ENCODE results near the gene GABRB2.

GABRB2 gene

DNA sequence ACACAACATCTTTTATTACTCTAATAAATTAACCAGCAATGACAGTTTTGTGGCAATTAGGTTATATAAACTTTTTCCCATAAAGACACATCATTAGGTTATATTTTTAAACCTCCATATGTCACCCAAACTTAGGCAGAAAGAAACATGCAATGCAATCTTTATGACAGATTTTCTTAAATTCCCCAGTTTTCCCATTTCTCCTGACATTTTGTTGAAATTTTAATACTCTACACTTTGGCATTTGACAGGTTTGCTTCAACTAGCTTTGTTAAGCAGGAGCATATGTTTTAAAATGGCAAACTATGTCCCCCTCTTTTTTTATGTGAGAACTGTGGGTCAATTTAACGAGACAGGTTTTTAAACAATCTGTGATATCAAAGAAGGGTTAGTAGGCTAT, 155.5 kb downstream of the GABRB2 start:
- DNase-seq (ENCODE audit: low read depth in 2 of 3, low spot score in 1 of 3), result no peak

DNA sequence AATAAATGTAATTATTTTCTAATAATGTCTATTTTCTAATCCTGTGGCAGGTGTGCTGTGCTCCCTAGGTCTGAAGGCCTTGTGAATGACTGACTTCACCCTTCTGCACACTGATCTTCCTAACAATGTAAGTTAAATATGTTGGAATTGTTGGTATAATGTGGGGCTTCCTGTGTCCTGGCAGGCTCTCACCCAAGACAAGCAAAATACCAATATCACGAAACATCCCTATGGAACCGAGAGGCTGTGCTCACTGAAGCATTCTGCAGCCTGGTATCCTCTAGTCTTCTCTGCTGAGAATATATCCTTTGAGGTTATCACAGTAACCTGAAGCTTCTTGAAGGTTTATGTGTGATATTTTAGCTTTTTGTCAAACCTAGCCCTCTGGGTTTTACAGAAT, 159.4 kb downstream of the GABRB2 start:
- DNase-seq (ENCODE audit: low read depth in 2 of 3, low spot score in 1 of 3), result no peak

DNA sequence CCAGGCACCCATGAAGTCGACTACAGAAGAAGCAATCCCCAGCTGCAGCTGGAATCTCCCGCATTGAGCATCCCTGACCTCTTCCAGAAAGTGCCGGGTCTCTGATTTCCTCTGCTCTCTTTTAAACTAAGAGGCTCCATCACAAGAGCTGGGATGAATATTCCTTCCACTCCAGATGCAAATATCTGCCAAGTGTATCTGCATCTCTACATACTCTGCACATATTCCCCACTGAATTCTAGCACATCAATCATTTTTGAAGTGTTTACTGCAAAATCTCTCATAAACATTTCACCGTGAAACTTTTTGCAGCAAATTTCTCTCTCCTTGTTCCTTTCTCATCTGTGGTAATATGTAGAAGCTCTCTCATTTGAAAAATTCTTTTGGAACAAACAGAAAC, 161.5 kb downstream of the GABRB2 start:
- no peak for DNase-seq (ENCODE audit: low read depth in 2 of 3, low spot score in 1 of 3)

DNA sequence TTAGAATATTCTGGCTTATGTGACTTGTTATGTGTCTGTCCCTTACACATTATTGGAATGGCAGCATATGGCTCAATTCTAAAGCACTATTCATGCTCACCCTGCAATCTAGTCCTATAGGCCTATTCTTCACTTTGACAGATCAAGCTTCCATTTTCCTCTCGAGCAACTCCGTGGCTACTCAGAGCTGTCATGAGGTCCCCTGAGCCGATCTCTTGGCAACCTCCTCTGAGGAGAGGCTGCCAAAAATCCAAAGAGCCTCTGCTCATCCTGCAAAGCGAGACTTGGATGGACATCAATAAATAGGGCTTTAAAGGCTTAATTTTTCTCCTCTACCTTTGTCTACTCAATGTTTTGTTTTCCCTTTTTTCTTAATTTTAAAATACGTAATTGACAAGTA, 163.8 kb downstream of the GABRB2 start:
- DNase-seq (ENCODE audit: low read depth in 2 of 3, low spot score in 1 of 3), result no peak

DNA sequence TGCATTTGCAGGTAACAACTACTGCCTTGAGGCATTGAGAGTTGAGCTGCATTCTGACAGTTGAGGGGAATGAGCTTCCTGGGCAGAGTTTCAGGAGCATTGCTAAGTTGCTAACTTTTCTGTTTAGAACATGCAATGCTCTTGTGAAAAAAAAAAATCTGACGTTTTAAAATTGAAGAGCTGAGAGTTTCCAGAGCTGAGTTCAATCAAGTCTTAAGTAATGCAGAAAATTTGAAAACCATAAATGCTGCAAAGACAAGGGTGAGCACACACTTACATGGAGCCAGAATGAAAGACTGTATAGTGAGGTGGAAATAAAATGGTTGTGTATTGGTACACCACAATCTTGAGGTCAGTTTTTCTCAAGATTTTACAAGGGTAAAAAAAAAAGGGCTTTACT, 166.0 kb downstream of the GABRB2 start:
- no peak for DNase-seq (ENCODE audit: low read depth in 2 of 3, low spot score in 1 of 3)

DNA sequence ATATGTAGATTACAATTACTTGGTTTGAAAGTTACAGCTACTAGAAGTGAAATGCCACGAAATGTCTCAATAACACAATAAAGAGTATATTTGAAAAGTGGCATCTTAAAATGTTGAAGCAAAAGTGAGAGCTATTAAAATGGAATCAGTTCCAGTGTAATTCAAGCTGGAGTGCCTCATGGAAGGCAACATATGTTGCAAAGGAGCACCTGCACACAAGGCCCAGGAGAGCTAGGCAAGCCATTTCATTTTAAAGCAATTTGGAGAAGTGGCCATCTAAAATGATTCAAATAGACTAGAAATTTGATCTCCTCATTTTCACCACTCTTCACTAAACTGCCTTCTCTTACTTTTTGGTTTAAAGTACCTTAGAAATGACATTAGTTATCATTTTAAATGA, 167.8 kb downstream of the GABRB2 start:
- no peak for DNase-seq (ENCODE audit: low read depth in 2 of 3, low spot score in 1 of 3)

DNA sequence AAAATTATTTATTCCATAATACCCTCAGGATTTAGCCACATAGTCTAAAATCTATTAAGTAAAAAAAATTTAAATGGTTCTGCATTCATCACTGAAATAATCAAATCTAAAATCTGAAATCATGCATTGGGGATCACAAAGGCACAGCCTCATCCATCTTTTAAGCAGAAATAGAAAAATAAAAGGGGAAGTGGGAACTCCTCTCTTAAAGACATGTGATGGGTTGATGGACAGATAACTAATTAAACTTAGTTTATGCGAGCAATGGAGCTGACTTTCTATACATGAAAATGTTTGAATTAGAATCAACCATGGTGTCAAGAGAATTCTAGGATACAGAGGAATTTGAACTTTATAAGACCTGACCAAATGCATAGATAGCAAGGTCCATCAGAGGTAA, 170.5 kb downstream of the GABRB2 start:
- no peak for DNase-seq (ENCODE audit: low read depth in 2 of 3, low spot score in 1 of 3)

DNA sequence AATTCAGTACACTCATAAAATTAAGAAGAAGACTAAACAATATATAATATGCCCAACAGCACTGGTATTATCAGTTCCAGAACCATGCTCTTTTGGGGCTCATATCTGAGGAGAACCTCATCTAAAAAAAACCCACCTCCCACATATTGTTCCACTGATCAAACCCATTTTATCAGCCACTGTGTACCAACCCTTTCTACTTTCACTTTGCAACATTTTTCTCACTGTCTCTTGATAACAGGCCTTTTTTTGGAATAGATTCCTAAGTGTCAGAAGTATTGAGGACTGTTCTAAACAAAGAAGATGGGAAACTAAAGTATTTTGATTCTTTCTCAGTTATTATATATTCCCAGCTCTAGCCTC, 173.2 kb downstream of the GABRB2 start:
- no peak for DNase-seq (ENCODE audit: low read depth in 2 of 3, low spot score in 1 of 3)

DNA sequence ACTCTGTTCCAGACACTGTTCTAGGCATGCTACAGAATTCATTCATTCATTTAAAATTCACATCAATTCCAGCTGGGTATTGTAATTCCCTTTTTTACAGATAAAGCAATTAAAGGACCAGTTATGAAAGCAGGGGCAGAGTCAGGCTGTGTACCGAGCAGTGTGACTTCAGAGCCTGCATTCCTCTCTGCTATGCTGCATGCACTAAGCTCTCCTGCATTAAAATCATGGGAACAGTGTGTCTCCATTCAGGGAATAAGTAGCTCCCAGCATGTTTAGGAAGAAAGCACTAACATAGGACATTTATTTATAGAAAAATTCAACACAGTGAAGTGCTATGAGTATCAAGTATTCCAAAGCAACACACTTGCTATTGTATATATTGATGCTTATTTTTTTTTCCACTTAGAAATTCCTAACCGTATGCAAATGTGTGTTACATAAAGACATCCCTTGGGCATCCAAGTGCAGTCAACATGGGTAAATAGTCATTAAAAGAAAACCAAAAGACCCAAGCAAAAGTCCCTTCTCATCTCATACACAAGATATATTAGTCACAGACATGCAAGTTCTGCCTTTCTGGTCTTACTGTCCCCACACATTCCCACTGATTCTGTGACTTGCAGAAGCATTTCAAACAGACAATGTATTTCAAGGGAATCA, 173.7 kb downstream of the GABRB2 start:
- DNase-seq (ENCODE audit: low read depth in 2 of 3, low spot score in 1 of 3), result no peak

DNA sequence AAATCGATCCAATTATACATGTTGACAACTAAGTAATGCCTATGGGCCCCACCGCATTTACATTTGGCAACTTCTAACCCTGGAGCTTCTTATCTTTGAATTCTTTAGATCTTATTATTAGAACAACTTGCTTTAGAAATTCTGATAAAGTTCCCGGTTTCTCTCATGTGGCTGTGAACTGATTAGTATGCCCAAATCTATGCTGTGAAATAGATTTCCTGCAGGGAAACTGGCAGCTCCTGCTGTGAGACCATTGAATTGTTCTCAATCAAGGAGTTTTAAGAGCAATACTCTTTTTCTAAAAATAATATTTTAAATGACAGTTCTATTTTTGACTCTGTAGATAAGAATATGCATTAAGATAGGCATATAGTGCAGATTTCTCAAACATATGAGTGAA, 177.5 kb downstream of the GABRB2 start:
- no peak for DNase-seq (ENCODE audit: low read depth in 2 of 3, low spot score in 1 of 3)

DNA sequence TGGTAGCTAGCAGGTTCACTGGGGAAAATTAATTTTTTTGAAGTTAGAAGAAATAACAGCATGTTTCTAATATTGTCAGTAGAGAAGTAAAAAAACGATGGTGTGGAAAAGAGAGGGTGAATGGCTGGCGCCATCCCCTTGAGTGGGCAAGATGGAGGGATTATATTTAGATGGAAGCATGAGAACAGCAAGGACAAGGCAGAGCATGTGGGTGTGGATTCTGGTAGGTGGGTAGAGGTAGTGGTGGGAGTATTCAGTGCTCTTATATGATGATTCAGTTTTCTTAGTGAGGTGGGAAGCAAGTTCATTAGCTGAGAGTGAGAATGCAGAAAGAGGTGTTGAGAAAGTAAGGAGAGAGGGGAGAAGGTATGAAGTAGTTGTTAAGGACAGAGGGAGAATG, 188.1 kb downstream of the GABRB2 start:
- DNase-seq (ENCODE audit: low read depth in 2 of 3, low spot score in 1 of 3), result no peak

DNA sequence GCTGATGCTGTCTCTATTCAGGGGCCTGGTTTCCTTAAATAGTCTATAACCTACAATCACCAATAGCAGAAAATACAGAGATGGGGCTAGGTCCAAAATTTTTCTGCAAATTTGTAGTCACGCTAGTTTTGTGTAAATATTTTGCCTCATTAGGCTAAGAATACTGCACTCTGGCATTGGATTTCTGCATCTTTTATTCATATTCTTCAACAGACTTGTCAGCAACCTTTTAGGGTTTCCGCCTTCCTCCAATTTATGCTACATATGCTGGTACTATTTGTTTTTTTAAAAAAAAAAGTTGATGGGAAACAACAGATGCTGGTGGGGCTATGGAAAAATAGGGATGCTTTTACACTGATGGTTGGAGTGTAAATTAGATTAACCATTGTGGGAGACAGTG, 202.3 kb downstream of the GABRB2 start:
- DNase-seq (ENCODE audit: low read depth in 2 of 3, low spot score in 1 of 3), result no peak

DNA sequence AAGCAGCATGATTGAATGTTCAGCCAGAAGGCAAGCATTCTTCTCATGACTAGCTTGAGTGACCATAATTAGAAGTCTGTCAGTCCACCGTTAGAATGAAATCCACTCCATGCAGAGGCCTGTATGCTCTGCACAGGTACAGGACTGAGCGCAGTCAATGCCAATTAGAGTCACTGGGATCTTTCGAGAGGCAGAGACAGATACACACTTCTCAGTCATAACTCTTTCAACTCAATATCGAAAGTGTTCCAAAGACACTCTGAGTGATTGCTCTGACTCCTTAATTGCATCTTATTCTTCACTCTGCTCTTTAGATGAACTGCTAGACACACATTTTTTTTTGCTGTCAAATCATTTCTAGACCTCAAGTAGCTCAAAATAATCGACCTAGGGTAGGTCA, 203.6 kb downstream of the GABRB2 start:
- DNase-seq (ENCODE audit: low read depth in 2 of 3, low spot score in 1 of 3), result no peak

DNA sequence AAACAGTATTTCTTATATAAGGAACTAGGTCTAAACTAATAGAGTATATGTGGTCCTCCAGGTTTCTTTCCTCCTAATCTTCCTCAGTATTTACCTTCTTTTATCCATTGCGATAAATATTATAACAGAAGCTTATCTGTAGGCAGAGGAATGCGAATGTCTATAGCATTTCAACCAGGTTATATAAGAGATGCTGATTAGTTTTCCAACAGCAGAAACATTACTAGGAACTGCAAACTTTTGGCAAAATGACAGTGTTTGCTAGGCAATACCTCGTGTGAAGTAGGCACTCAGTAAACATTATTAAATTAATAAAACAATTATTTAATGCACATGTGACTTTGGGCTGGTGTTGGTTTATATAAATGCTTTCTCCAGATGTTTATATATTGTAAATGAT, 206.5 kb downstream of the GABRB2 start:
- DNase-seq (ENCODE audit: low read depth in 2 of 3, low spot score in 1 of 3), result no peak

DNA sequence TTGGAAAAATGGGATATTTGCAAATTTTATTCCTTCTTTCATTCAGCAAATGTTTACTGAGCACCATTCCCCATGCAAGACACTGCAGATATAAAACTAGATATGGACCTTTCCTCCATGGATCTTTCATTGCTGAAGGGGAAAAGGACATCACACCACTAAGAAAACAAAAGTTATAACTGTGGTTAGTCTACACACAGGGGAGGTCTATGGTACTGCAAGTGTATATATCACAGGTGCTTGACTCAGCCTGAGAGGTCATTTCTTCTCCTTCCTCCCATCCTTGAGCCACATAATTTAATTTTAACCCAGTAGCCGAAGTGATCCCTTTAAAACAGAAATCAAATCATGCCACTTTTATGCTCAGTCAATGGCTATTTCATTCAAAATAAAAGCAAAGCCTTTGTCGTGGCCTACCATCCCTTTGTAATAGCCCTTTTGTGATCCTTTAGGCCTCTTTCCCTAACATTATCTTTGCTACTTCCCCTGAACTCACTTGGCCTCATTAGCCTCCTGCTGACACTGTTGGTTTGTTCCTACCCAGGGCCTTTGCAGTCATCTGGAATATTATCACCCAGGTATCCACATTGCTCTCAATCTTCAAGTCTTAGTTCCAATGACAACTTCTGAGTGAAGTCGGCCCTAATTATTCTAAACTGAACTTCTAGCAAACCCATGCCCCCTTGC, 213.2 kb downstream of the GABRB2 start:
- no peak for DNase-seq (ENCODE audit: low read depth in 2 of 3, low spot score in 1 of 3)

DNA sequence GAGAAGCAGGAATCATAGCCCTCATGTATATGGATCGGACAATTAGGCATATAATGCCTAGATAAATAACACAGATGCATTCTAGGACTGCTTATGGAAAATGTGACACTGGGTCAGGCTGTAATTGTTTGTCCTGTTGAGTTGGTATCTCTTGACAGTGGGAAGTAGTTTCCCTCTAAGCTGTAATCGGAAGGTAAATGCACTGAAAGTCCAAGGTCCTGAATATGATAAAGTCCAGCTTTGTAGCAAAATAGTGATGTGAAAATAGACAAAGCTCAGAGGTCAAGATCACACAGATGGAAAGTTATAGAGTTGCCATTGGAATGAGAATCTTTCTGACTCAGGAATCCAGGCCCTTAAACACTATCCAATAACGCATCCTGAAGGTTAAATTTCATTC, 214.2 kb downstream of the GABRB2 start:
- DNase-seq (ENCODE audit: low read depth in 2 of 3, low spot score in 1 of 3), result no peak

DNA sequence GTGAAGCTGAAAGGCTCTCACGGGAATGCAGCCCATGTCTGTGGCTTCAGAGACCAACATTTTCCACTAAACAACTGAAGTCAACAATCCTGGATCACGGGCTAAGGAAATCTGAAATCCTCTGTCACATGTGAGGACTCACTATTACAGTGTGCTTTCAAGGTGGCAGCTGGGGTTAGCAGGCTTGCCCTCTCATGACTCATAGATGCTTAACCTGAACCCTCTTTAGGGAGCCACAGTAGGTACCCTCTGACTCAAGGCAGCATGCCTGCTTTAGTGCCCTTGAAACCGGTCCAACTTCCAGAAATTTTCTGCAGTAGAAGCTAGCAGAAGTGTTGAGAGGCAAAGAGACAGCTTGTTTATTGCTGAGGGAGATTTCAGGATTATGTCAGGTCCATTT, 232.5 kb downstream of the GABRB2 start:
- no peak for DNase-seq (ENCODE audit: low read depth in 2 of 3, low spot score in 1 of 3)

DNA sequence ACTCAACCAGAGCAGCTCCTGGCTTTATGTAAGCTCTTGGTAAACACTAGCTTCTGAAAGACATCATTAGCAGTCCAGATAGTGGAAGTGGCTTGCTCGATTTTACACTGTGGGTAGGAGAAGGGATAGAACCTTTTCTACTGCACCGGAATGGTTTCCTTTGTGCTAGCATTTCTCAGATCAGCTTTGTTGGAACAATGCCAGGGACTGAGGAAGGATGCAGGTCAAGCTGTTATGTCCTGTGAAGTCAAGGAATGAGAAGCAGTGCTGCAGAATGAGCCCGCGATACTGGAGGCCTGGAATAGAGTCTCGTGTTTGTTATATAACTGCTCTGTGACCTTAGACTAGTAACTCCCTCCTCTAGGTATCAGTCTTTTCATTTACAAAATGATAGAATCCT, 233.6 kb downstream of the GABRB2 start:
- DNase-seq (ENCODE audit: low read depth in 2 of 3, low spot score in 1 of 3), result no peak

DNA sequence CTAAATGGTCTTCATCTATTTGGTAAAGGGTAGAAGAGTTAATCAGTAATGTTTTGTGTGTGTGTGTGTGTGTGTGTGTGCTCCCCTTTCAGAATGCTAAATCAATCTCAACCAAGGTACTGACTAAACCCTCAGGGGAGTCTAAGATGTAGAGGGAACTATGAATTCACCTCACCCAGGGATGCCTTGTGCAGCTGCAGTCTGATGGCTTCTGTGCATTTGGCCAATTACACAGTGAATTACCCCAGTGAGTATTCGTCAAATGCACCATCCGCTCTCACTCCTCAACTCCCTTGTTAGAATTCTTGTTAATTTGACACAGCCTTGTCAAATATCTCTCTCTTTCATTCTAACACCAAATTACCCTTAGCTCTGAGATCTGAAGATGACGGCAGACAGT, 234.6 kb downstream of the GABRB2 start:
- no peak for DNase-seq (ENCODE audit: low read depth in 2 of 3, low spot score in 1 of 3)

DNA sequence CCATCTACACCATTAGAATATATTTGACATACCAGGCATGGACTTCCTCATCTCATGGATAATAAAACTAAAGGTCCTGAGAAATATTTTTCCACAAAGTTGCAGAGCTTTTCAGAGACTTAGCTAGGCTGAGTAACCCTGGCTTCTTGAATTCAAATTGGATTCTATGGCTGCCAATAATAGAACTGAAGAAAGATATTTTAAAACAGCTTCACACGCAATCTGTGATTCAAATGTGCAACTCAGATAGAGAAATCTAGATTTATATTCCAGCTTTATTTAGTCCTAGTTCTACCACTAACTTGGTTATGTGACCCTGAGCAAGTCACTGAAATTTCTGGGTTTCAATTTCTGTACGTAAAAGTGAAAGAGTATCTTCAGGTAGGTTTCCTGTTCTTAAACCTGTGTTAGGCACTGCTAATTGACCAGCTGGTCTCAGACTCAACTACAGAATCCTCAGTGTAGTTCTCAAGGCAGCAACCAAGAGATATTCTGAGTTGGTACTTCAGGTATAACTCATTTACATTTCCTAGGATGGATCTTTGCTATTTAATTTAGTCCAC, 235.3 kb downstream of the GABRB2 start:
- no peak for DNase-seq (ENCODE audit: low read depth in 2 of 3, low spot score in 1 of 3)

DNA sequence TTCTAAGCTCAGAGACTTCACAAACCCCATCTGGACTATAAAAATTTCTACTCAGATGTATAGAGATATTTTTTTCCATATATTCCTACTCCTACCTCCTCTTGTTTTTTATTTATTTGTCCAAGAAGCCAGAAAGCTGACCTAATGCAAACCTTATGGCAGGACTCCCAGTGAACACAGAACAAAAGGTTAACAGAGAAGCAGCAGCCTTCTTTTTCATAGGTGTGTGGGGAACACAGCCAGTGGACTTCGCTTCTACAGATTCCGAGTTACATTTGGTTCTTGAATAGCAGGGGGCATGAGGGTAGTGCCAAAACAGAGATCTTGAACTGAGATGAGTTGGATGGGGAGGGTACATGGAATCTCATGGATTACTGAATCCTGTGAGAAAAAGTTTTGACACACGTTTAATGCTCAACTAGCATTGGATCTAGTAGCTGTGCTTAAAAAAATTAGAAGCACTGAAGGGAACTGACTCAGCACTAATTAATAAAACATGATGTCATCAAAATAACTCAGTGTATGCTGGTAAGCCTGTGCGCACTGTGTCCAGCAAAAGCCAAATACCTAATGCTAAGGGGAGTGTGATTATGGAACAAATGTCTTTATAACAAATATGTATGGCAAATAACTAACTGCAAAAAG, 240.1 kb downstream of the GABRB2 start:
- no peak for DNase-seq (ENCODE audit: low read depth in 2 of 3, low spot score in 1 of 3)

DNA sequence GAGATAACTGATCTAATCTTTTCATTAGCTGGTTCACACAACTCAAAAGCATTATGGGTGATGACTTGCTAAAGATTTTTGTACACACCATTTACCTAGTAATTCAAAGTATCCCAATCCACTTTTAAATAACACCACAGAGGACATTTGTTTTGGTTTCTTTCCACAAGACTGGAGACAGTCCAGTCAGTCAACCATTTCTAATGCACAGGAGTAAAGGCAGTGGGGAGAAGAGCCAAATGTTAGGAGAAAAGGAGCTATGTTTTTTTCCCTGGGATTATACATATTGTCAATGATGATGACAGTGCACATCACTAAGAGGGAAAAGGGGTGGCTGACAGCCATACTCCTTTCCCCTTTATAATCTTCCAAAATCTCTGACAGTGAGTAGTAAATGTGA, 240.9 kb downstream of the GABRB2 start:
- no peak for DNase-seq (ENCODE audit: low read depth in 2 of 3, low spot score in 1 of 3)

DNA sequence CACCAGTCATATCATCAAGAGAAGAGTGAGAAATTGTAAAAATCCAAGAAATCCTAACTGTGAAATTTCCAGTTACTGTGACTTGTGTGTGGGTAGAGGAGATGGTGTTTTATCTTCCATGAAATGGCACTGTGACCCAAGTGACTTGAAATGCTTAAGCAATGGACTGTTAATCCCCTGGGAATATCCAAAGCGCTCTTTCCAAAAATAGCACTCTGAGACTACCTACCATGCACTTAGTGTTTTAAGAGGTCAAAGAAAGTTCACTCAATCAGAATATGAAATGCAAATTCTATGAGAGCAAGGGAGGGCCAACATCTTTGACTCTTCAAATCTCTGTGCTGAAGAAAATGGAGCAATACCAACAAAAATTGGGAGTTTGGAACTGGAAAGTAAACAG, 244.0 kb downstream of the GABRB2 start:
- DNase-seq (ENCODE audit: low read depth in 2 of 3, low spot score in 1 of 3), result no peak

Measured in stimulated activated CD4-positive, alpha-beta T cell treated with anti-CD3 and anti-CD28 coated beads, Interleukin-12 subunit alpha, Interleukin-12 subunit beta, amount 100 ng/mL, for 48 hours (primary cell).